Measurements from ENCODE around the gene UBE3A.

Gene UBE3A

DNA sequence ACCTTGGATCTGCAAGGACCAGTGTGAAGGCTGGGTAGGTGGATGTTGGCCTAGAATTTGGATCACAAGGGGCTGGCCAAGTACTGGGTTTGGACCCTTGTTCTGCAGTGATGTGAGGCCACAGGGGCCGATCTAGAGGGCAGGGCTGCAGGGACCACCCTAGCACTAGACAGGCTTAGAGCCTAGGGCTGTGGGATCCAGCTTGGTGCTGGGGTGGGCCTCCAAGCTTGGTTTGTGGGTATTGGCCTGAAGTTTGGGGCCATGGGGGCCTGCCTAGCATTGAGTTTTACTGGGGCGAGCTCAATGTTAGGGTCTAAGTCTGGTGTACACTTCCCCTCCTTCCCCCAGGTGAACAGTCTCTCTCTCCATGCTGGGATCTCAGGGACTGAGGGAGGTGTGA is 36.5 kb downstream of the UBE3A start:
- no peak for DNase-seq (ENCODE audit: low spot score)

DNA sequence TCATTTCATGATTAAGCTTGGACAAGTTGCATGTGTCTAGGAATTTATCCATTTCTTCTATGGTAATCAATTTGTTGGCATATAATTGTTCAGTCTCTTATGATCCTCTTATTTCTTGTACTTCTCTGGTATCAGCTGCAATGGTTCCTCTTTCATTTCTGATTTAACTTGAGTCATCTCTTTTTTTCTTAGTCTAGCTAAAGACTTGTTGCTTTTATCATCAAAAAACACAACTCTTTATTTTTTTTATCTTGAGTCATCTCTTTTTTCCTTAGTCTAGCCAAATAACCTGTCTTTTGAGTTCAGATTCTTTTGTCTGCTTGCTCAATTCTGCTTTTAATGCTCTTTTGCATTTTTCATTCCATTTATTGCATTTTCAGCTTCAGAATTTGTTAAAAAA is 37.3 kb downstream of the UBE3A start:
- no peak for DNase-seq (ENCODE audit: low spot score)

DNA sequence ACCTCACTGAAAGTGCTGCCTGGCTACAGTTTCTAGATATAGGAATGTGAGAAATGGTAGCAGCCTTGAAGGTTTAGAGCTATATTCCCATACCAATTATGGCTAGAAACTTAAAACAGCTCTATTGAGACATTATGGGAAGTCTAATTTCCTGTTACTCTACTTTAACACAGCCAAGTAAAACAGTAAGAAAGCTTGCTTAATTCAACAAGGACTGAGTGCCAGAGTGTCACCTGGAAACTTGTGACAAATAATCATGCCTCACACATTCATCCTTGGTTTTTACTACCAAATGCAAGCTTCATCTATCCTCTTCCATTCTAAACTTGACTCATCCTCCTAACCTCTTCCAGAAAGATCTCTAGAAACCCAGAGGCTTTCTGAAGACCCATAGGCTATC is 41.7 kb downstream of the UBE3A start:
- DNase-seq (ENCODE audit: low spot score), result no peak

DNA sequence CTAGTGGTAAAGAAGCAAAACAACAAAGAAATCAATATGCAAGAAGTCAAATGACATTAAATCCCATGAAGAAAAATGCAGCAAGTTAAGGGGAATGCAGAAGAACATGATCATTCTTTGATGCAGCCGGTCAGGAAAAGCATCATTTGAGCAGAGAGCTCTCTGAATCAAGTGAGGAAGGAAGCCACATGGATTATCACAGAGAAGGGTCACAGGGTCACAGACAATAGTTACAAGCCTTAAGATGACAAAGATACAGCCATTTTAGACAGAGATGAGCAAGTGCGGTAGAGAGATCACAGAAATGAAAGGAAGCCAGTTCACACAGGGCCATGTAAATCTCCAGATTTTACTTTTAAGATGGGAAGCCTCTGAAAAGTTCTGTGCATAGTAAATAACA is 43.9 kb downstream of the UBE3A start:
- no peak for DNase-seq (ENCODE audit: low spot score)

DNA sequence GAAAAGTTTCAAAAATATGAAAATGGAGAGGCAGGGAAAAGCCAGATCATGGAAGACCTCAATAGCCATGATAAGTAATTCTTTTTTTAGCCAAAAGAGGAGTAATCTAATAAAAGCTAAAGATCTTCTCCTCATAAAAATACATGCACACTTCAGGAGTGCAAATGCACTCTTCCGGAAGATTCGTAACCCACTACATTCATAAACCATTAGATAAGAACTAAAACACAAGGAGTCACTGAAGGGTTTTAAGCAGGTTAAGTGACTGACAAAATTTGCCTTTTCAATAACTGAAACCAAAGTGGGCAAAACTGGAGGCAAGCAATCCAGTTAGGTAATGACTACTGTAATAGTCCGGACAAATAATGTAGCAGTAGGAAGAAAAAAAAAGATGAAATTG is 46.0 kb downstream of the UBE3A start:
- DNase-seq (ENCODE audit: low spot score), result no peak

DNA sequence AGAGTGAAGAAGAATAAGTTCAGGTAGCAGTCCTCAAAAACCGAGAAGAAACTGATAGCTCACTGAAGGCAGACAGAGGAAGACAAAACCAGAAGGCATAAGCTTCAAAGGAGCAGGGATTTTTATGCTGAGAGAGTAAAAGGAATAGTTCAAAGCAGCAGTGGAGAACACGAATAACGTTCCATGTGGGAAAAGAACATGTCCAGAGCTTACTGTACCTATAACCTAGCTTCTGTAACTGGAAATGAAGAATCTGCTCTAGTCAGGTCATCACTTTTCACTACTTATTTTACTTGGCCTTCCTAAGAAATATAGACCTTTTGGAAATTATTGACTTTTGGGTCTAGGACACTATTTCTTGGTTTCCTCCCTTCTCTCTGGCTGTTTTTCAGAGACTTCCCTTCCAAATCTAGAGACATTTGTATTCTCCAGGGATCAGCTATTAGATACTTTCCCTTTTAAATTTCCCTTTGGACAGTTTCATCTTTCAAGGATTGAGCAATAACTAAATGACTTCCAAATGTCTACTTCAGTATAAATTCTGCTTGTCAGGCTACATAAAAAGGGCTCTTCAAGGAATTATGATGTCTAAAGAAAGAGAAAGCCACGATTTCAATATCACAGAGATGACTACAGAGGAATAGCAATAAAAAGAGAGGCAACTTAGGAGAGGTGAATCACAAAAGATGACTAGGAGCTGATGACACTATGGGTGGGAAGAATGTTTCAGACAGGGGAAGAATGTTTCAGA is 46.7 kb downstream of the UBE3A start:
- no peak for DNase-seq (ENCODE audit: low spot score)

DNA sequence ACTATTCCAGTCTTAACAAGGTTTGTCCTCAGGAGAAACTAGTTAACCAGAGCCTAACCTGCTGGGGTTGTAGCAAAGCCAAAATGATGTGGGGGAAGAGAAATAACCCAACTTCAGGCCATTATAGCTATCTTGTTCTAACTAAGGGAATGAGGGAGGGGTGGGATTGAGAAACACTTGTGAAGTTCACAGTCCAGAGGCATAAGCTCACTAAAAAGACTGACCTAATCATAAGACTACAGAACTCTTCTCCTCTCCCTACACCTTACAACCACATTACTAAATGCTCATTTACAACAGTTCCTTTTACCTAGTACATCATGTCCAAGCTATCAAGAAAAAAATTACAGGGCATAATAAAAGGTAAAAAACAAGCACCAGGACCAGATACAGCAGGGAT is 52.8 kb downstream of the UBE3A start:
- no peak for DNase-seq (ENCODE audit: low spot score)

DNA sequence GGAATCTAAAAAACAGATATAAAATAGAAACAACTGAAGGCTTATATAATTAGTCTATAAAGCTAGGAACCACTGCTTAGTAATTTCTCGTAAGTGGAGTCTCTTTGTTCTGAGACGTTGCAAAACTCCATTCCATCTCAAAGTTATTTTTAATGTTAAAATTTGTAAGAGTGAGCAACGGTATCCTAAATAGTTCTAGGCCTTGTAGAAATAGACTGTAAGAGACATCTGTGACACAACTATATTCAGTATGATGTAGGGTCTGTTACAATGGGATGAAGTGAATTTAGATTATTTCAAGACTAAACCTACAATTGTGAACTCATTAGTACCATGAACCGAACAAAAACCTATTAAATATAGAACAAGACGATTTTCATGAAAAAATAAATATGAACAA is 57.2 kb downstream of the UBE3A start:
- DNase-seq (ENCODE audit: low spot score), result no peak

DNA sequence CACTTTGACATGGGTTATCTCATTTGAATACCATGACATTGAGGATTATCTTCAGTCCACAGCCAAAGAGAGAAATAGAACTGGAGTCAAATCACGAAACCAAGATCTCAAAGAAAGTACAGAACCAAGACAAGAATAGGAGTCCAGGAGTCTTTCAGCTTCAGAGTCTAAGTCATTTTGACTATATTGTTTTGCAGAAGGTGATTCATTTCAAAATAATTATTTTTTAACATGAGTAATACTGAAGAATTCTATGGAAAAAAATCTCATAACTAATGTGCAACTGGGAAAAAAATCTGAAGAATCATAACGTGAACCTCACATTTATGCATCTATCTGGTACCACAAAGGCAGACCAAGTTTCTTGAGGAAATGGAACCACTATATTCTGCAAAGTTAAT is 60.3 kb downstream of the UBE3A start:
- DNase-seq (ENCODE audit: low spot score), result no peak

DNA sequence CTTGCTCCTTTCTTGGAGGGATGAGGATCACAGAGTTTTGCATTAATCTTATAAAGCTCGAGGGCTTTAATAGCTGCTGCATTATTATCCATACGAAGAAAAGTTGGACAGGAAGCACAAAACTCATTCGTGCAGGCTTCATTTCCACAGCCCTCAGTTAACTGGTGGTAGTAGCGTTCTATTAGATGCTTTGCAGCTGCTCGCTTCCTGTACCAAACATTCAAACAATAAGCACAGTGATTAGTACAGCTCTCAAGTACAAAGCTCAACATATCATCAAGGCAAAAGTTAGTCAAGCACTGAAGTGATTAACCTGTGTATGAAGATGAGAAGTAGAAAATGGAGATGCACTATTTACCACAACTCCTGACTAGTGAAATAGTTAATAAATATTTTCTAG is 63.3 kb downstream of the UBE3A start:
- DNase-seq (ENCODE audit: low spot score), result no peak

DNA sequence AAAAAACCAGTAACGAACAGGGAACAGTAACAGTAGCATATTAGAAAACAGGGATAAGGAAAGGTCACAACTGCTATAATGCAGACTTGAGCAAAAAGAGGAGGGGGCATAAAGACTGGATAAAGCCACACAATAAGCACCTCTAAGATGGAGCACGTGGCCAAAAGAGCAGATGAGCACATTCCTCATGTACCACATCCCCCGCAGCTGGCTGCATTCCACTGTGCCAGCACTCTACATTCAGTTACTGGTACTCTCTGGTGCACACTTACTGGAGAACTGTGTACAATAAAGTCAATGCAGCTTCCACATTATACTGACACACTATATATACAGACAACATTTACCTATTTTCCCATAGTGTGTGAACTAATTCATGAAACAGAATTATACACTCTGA is 64.7 kb downstream of the UBE3A start:
- peak; percentile 4 for DNase-seq (ENCODE audit: low spot score)

DNA sequence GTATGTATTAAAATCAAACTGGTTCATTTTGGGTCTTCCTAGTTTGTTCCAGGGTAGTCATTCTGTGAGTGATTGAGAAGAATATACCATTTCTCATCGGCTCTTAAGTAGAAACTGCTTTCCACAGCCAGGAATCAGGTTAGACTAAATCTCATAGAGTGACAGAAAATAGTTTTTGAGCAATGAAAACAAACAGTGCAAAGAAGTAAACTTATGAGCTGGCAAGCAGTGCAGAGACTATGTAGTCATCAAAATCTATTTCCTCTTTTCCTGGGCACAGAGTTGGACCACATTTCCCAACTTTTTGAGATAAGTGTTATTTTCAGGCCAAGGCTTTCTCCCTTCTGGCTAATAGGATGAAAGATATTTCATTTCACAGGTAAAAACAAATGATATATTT is 66.5 kb downstream of the UBE3A start:
- no peak for DNase-seq (ENCODE audit: low spot score)

DNA sequence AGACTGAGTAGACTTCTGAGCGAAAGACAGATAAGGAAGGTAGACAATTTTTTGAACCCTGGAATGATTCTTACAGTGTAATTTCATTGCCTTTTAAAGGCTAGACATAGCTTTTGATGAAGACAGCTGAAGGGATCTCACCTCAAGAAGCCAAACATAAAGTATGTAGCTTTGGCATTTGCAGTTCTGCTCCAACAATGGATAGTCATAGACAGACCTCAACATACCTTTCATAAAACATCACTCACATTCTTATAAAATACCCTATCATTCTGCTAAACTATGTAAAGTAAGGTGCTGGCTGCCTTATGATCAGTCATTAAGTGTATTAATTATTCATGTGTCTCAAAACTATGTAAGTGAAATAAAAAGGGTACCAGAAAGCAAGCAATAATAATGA is 70.0 kb downstream of the UBE3A start:
- no peak for DNase-seq (ENCODE audit: low spot score)

DNA sequence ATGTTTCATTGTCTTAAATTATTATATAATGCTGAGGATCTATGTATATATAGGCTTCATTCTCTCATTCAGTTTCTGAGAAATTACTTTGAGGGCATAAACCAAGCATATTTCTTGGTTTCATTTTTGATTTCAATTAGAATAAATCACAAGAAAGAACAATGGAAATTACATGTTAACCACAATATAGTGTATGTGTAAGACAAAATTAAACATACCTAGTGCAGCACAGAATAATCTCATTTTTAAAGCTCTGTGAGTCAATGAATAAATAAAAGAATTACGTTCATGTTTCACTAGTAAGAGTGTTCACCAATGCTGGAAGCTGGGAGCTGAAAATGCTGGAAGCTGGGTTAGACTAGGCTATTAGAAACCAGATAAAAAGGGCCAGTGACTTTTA is 72.8 kb downstream of the UBE3A start:
- DNase-seq (ENCODE audit: low spot score), result no peak

DNA sequence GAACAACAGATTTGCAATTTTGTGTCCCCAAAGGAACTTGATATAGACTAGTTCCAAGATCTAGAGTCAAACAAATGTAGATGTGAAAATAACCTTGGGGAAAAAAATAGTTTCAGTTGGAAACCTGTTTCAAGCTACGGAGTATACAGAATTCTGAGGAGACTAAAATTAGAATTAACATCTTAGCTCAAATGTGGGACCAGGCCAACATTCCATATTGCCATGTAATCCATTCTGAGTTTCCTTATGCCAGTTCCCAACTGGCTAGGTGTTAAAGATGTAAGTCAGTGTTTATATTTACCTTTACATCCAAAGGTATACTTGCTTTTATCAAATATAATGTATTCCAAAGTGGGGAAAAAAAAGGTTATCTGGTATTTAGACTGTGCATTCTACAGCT is 76.3 kb downstream of the UBE3A start:
- no peak for DNase-seq (ENCODE audit: low spot score)

DNA sequence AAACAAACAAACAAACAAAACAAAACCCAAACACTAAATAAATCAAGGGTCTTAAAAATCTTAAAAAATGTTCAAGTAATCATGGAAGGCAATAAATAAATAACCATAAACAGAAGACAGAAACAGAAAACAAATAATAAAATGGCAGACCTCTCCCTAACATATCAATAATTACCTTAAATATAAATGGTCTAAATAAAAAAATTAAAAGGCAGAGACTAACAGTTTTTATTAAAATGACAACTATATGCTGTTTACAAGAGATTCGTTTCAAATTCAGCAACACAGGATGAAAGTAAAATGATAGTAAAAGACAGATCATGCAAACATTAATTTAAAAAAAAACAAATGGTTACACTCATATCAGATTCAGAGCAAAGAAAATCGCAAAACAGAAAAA is 91.1 kb downstream of the UBE3A start:
- DNase-seq (ENCODE audit: low spot score), result no peak

DNA sequence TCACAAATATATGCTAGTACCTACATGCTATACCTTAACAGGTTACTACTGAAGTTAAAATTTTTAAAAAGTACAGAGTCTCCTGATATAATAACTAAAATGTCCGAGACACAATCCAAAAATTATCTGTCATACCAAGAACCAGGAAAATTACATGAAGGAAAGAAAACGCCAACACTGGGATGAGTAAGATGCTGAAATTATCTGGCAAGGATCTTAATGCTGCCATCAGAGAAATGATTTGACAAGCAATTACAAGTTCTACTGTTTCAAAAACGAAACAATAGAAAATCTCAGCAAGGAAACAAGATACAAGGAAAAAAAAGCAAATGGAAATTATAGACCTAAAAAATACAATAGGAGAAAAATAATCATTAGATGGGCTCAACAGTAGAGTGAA is 92.5 kb downstream of the UBE3A start:
- no peak for DNase-seq (ENCODE audit: low spot score)

DNA sequence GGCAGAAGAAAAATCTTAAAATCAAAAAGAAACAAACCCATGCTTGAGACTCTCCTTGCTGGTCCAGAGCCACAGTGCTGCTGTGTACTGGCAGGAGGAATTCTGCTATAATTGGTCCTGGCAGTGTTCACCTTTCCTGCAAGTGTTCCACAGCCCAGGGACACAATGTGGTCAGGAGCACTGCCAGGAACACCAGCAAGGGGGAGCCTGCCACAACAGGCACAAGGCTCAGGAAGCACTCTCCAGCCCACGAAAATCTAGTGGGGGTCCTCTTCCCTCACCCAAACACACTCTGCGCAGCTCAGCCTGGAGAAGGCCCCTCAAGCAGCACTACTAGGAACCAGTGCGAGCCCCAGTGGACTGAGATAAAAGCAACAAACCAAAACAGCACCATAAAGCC is 92.9 kb downstream of the UBE3A start:
- peak; percentile 39 for DNase-seq (ENCODE audit: low spot score)

DNA sequence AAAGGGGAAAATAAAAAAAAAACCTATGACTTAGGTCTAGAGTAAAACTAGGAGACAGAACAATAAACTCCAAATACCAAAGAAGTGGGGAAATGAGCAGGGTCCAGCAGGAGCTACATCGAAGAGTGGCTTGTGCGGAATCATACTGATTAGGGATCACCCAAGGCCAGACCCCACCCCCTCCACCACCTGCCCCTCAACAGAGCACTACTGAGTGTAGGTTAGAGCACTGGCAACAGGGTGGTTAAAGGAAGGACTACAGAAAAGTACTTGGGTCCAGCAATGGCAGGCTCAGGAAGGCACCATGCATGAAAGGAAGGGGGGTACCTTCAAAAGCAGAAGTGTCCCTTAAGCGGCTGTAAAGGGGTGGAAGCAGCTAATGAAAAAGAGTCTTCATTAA is 96.2 kb downstream of the UBE3A start:
- no peak for DNase-seq (ENCODE audit: low spot score)

DNA sequence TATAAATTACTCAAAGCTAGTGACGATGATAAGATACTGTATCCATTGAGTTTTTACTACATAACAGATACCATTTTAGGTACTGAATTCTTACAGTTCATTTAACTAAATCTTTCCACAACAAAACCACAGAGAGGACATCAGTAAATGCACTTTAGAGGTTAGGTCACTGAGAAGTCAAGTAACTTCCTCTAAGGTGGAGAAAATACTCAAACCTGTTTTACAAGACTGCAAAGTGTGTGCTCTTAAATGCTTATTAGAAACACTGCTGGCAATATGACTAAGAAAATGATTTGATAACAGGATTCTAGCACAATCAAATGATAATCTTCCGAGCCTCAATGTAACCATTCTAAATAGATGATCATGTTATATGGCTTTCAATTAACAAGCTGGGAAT is 99.4 kb downstream of the UBE3A start:
- DNase-seq (ENCODE audit: low spot score), result no peak

DNA sequence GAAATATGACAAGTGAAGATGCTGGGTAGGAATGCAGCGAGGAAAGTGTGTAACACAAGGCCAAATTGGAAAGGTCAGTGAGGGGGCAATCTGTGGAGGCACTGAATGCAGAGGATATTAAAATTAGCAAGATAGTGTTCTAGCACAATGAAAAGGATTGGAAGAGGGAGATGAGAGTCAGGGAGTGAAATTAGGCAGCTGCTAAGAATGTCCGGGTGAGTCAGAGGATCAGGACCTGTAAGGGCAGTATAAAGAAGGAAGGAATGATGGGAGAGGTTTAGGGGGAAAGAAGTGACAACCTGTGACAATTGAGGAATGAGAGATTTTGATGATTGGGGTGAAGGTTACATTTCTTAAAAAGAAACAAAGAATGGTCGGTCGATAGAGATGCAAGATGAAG is 103.5 kb downstream of the UBE3A start:
- no peak for DNase-seq (ENCODE audit: low spot score)

DNA sequence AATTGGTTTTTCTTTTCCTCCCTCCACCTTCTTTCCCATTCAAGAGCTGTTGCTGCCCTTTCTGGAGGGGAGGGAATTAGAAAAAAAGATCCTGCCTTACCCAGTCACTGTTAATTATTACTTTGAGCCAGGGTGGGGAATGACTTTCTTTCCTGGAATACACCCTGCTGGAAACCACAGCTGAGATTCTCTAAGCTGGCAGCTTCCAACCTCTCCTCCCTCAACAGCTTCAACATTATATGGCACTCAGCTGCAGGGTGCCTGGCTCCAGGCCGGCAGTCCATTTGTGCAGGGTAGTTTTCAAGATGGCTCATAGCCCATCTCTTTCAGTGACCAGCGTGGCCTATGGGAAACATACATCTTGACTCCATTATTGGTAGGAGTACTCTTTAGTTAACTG is 105.8 kb downstream of the UBE3A start:
- no peak for DNase-seq (ENCODE audit: low spot score)

DNA sequence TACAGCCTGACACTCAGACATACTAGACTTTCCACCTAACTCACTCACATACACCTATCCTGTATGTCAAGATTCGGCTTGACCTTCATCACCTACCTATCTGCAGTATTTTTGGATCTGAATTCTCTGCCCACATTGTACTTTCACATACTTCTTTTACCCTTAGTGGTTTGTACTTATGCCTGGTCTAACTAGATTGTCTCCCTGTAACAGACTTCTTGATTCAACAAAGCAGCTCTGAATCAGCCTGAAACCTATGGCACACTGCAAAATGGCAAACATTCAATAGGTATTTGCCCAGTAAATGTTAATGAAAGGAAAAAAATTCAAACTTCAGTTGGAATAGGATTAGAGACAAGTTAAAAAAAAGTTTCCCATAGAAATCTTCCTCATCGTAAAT is 106.5 kb downstream of the UBE3A start:
- DNase-seq (ENCODE audit: low spot score), result no peak

DNA sequence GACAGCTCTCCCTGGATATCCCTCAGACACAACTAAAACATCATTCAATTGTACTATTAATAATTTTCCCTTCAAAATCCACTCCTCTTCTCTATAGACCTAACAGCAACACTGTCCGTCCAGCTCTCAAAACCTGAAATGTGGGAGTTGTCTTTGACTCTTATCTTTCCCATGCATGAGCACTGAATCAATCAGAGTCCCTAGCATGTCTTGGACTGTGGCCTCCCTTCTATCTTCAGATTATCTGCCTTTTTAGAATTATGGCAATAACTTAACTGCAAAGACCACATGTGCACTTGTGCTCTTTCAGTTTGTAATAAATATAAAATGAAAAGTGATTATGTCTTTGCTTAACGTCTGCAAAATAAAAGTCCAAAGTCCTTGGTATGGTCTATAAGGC is 107.0 kb downstream of the UBE3A start:
- DNase-seq (ENCODE audit: low spot score), result no peak

DNA sequence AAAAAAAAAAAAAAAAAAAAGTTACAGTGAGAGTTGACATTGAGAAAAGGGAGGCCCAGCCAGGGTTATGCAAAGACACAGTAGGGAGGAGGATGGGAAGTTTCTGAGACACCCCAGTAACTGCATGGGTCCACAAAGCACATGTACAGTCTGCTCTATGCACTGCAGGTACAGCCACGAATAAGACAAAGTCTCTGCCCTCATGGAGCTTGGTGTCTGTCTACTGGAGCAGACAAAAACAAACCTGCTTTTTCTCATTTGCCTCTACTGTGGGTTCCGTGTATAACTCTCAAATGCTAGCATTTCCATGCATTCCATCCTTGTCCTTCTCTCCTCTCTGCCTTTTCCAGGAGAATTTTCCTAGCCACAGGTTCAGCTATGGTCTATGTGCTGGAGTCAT is 107.4 kb downstream of the UBE3A start:
- DNase-seq (ENCODE audit: low spot score), result no peak

Data from iPS-NIHi11 (cell line).